Mammary epithelial cell (primary cell): ENCODE results near the gene MS4A4A.

Source experiments
- EZH2 ChIP-seq: IDR thresholded peaks from 2 replicates; pipeline ENCODE4 v1.6.1; 2012; ENCODE audit warnings: low read length, inconsistent platforms, borderline replicate concordance
- TF ChIP-seq, protein P1 (sequence below), 2 donors: IDR thresholded peaks in 1 of 2; conservative IDR thresholded peaks in 1 of 2; 2 replicates each; pipeline ENCODE4 v1.5.1; 2011 to 2012; ENCODE audit warnings: inconsistent platforms in 2 of 2, low read length in 2 of 2, mild to moderate bottlenecking in 2 of 2, control low read depth in 1 of 2, low read depth in 1 of 2; ENCODE audit not compliant: insufficient read depth in 1 of 2; ENCODE audit errors: extremely low read depth in 1 of 2

DNA sequence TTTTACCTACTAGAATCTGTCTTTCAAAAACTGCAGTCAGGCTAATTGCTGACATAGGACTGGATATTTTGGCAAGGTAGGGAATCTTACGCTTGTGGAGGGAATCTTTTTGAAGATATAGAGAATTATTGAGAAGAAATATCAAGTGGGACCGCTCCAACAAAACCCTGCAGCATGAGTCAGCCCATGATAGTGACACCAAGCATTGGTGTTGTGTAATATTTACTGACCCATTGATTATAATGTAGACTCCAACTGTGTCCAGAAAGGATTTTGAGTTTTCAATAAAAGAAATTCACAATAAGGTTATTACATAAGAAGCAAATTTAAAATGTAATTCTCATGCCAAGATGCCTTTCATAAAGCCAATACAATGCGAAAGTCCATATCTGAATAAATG, 20.7 kb downstream of the MS4A4A start:
- TF ChIP-seq, protein P1, sequence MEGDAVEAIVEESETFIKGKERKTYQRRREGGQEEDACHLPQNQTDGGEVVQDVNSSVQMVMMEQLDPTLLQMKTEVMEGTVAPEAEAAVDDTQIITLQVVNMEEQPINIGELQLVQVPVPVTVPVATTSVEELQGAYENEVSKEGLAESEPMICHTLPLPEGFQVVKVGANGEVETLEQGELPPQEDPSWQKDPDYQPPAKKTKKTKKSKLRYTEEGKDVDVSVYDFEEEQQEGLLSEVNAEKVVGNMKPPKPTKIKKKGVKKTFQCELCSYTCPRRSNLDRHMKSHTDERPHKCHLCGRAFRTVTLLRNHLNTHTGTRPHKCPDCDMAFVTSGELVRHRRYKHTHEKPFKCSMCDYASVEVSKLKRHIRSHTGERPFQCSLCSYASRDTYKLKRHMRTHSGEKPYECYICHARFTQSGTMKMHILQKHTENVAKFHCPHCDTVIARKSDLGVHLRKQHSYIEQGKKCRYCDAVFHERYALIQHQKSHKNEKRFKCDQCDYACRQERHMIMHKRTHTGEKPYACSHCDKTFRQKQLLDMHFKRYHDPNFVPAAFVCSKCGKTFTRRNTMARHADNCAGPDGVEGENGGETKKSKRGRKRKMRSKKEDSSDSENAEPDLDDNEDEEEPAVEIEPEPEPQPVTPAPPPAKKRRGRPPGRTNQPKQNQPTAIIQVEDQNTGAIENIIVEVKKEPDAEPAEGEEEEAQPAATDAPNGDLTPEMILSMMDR (conservative IDR thresholded peaks at IDR 0.05 in 1 of 2, IDR thresholded peaks at IDR 0.05 in 1 of 2; ENCODE audit: extremely low read depth in 1 of 2, insufficient read depth in 1 of 2, low read depth in 1 of 2, low read length in 2 of 2): no peak
- no peak for TF ChIP-seq EZH2
